ENCODE data around the gene CCDC85C.

CCDC85C gene

DNA sequence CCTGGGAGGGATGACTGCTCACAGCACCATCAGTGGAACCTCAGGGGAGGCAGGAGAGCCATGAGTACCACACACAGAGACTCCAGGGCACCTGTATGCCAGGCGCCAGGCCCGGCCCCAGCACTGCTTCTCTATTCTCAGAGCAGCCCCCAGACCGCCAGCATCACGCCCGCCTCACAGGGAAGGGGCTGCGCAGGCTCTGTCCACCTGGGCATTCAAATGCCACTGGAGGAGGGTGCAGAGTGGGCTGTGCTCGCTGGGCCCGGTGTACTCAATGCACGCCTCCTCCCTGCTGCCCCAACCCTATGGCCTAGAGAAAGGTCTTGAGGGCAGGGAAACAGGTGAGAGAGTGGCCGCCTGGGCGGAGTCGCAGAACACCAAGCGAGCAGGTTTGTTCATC is 43.6 kb downstream of the CCDC85C start:
- no peak for DNase-seq (ENCODE audit: low read depth, low spot score)
- TF ChIP-seq EZH2 (IDR thresholded peaks at IDR 0.05) (no peak), FOXP2 (optimal IDR thresholded peaks at IDR 0.05; ENCODE audit: control extremely low read depth, extremely low read length, insufficient read depth) (no peak), POLR2AphosphoS5 (IDR thresholded peaks at IDR 0.05; ENCODE audit: borderline replicate concordance, low read depth, low read length) (no peak)
- Histone ChIP-seq H3K9me3 (ENCODE audit: low read depth, low read length) (no peaks in the 10 kb centered on the region), H3K36me3 (ENCODE audit: insufficient read depth, low read length) (no peaks in the 10 kb centered on the region), H3K27ac (no peak overlapping the region), H3K9ac (ENCODE audit: insufficient read length) (no peak overlapping the region), H3K4me3 (no peak overlapping the region)

DNA sequence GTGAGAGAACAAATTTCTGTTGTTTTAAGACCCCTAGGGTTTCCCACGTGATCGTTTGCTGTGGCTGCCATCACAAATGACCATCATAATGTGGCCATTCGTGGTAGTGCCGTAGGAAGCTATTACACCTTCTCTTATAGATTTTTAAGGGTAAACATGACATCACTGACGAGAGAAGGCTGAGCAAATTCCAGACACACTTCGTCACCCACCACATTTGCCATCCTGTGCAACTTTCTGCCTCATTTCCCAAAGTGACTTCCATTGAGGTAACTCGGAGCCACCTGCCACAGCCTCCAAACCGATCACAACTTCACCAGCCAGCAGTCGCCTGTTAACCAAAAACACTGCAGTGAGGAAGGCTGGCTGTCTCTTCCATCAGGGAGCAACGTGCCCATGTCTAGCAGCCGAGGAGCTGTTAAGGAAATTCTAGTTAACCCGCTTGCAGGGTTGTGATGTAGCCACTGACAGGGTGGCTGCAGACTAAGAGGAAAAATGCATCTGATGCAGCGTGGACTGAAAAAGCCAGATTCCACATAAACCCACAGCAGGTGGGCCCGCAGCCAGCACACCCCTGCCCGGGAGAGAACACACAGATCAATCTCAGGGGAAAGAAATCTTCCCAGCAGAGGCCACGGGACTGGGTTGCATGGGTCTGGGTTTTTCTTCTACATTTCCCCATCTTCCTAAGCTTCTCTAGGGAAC is 44.6 kb downstream of the CCDC85C start:
- no peak overlapping the region for H3K9ac ChIP-seq (ENCODE audit: insufficient read length)
- TF ChIP-seq EZH2 (IDR thresholded peaks at IDR 0.05) (no peak), POLR2AphosphoS5 (IDR thresholded peaks at IDR 0.05; ENCODE audit: borderline replicate concordance, low read depth, low read length) (no peak), FOXP2 (optimal IDR thresholded peaks at IDR 0.05; ENCODE audit: control extremely low read depth, extremely low read length, insufficient read depth) (no peak)
- H3K4me3 ChIP-seq, result no peak overlapping the region
- no peak for DNase-seq (ENCODE audit: low read depth, low spot score)
- H3K27ac ChIP-seq, result no peak overlapping the region
- no peaks in the 10 kb centered on the region for H3K36me3 ChIP-seq (ENCODE audit: insufficient read depth, low read length)
- no peaks in the 10 kb centered on the region for H3K9me3 ChIP-seq (ENCODE audit: low read depth, low read length)

DNA sequence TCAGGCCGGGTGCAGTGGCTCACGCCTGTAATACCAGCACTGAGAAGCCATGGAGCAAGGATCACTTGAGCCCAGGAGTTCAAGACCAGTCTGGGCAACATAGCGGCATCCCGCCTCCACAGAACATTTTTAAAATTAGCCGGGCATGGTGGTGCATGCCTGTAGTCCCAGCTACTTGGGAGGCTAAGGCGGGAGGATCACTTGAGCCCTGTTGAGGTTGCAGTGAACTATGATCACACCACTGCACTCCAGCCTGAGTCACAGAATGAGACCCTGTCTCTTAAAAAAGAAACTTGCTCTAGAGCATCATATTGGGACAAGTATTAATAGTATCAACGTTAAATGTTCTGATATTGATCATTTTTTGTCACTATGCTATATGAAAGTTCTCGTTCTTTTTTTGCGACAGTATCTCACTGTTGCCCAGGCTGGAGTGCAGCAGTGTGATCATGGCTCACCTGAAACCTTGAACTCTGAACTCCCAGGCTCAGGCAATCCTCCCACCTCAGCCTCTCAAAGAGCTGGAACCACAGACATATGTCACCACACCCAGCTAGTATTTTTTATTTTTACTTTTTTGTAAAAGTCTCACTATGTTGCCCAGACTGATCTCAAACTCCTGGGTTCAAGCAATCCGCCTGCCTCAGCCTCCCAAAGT is 47.7 kb downstream of the CCDC85C start:
- H3K27ac ChIP-seq, result no peak overlapping the region
- DNase-seq (ENCODE audit: low read depth, low spot score), result no peak

DNA sequence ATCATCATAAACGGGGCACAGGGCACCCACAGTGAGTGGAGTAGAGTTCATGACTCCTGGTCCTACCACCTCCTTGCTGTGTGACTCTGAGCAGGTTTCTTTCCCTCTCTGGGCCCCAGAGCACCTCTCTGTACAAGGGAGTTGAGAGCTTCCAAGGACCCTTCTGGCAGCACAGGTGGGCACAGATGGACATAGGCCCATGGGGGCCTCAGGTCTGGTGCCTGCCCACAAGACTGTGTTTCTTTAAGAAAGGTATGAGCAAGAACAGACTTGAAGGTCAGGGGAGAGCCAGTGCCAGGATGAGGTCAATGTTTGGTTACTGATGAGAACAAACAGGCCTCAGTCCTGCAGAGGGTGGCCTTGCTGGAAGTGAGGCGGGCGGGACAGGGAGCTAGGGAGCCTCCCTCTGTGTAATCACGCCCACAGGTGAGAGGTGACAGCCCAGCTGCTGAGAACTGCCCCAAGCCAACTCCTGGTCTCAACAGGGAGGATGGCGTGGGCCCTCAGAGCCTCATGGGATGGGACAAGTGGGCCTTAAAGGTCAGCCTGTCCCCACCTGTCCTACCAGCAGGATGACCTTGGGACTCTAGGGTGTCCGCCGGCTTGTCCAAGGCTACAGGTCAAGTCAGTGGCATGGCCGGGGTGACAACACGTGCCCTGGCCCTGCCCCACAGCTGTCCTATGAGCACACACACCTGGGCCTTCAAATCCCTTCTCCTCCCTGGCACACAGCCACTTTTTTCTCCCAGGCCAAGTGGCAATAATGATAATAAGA is 49.1 kb downstream of the CCDC85C start:
- no peaks in the 10 kb centered on the region for H3K36me3 ChIP-seq (ENCODE audit: insufficient read depth, low read length)
- TF ChIP-seq FOXP2 (optimal IDR thresholded peaks at IDR 0.05; ENCODE audit: control extremely low read depth, extremely low read length, insufficient read depth), result no peak
- no peak for TF ChIP-seq POLR2AphosphoS5 (IDR thresholded peaks at IDR 0.05; ENCODE audit: borderline replicate concordance, low read depth, low read length)
- TF ChIP-seq EZH2 (IDR thresholded peaks at IDR 0.05), result no peak
- H3K4me3 ChIP-seq, result no peak overlapping the region
- H3K9me3 ChIP-seq (ENCODE audit: low read depth, low read length), result no peaks in the 10 kb centered on the region
- H3K27ac ChIP-seq, result no peak overlapping the region
- no peak for DNase-seq (ENCODE audit: low read depth, low spot score)
- H3K9ac ChIP-seq (ENCODE audit: insufficient read length), result no peak overlapping the region

More for the DNA sequence above, 47.7 kb downstream of the CCDC85C start:
- H3K4me3 ChIP-seq, result no peak overlapping the region
- no peaks in the 10 kb centered on the region for H3K9me3 ChIP-seq (ENCODE audit: low read depth, low read length)
- H3K36me3 ChIP-seq (ENCODE audit: insufficient read depth, low read length), result no peaks in the 10 kb centered on the region
- TF ChIP-seq POLR2AphosphoS5 (IDR thresholded peaks at IDR 0.05; ENCODE audit: borderline replicate concordance, low read depth, low read length), result no peak
- TF ChIP-seq EZH2 (IDR thresholded peaks at IDR 0.05), result no peak
- TF ChIP-seq FOXP2 (optimal IDR thresholded peaks at IDR 0.05; ENCODE audit: control extremely low read depth, extremely low read length, insufficient read depth), result no peak
- H3K9ac ChIP-seq (ENCODE audit: insufficient read length), result no peak overlapping the region

DNA sequence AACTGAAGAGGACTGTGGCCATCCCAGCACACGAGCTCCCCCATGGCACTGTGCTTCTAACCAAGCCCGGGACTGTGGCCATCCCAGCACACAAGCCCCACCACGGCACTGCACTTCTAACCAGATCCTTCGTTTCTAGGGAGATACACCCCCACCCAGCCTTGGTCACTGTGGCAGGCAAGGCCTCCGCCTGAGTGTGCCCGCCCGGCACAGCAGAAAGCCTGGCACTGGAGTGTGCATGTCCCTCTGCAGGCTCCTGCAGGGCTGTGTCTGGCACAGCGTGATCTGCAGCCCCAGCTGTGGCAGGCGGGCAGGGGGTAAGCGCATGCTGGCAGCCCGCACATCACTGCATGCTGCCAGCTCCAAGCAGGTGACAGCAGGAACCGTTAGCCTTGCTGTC is 49.8 kb downstream of the CCDC85C start:
- no peak for DNase-seq (ENCODE audit: low read depth, low spot score)
- Histone ChIP-seq H3K9me3 (ENCODE audit: low read depth, low read length) (no peaks in the 10 kb centered on the region), H3K4me3 (no peak overlapping the region), H3K36me3 (ENCODE audit: insufficient read depth, low read length) (no peaks in the 10 kb centered on the region), H3K9ac (ENCODE audit: insufficient read length) (no peak overlapping the region), H3K27ac (no peak overlapping the region)
- no peak for TF ChIP-seq POLR2AphosphoS5 (IDR thresholded peaks at IDR 0.05; ENCODE audit: borderline replicate concordance, low read depth, low read length)
- TF ChIP-seq EZH2 (IDR thresholded peaks at IDR 0.05), result no peak
- TF ChIP-seq FOXP2 (optimal IDR thresholded peaks at IDR 0.05; ENCODE audit: control extremely low read depth, extremely low read length, insufficient read depth), result no peak

DNA sequence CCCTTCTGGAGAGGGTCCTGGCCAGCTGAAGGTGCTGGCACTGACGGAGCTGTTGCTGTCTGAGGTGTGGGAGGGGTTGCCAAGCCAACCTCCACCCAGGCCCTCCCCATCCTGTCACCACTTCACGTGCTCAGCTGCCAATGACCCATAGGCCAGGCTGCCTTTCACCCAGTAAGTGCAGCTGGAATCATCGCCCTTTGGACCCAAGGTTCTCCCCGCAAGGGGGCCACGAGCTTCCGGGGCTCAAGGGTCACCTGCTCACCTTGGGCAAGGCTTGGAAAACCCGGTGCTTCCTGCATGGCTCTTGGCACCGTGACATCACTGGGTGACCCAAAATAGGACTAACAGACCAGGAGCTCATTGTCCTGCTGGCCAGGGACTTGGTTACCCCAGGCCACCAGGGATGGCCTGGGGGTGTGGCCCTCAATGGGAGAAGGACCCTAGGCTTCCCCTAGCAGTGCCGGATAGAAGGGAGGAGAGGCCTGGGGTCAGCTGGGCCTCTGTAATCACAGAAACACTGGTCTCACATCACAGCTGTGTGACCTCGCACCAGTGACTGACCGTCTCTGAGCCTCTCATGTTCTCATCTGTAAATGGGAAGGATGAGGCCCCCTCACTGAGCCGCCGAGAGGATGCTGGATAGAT is 51.3 kb downstream of the CCDC85C start:
- TF ChIP-seq EZH2 (IDR thresholded peaks at IDR 0.05) (no peak), POLR2AphosphoS5 (IDR thresholded peaks at IDR 0.05; ENCODE audit: borderline replicate concordance, low read depth, low read length) (no peak), FOXP2 (optimal IDR thresholded peaks at IDR 0.05; ENCODE audit: control extremely low read depth, extremely low read length, insufficient read depth) (no peak)
- Histone ChIP-seq H3K27ac (no peak overlapping the region), H3K9me3 (ENCODE audit: low read depth, low read length) (no peaks in the 10 kb centered on the region), H3K9ac (ENCODE audit: insufficient read length) (no peak overlapping the region), H3K4me3 (no peak overlapping the region), H3K36me3 (ENCODE audit: insufficient read depth, low read length) (no peaks in the 10 kb centered on the region)
- no peak for DNase-seq (ENCODE audit: low read depth, low spot score)

DNA sequence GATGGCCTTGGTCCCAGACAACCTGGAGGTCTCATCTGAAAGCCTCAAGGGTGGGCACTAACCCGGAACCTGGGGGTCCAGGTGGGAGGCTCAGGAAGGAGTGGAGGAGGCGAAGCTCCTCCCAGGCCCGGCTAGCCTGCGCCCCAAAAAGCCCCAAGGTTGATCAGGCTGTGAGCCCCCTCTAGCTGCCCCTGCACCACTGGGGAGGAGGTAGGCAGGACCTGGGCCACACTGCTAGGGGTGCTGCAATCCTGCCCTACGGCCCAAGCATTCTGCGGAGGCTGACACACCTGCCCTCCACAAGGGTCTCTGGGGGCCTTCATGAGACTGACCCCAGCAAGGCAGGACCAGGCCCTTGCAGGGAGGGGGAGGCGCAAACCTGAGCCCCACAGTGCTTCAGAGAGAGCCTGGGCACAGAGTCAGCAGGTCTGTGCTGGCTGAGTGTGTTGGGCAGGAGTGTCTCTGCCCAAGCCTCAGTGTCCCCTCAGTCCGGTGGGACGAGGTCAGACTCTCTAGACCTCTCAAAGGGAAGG is 51.9 kb downstream of the CCDC85C start:
- Histone ChIP-seq H3K36me3 (ENCODE audit: insufficient read depth, low read length) (no peaks in the 10 kb centered on the region), H3K9ac (ENCODE audit: insufficient read length) (no peak overlapping the region), H3K9me3 (ENCODE audit: low read depth, low read length) (no peaks in the 10 kb centered on the region), H3K4me3 (no peak overlapping the region), H3K27ac (no peak overlapping the region)
- TF ChIP-seq EZH2 (IDR thresholded peaks at IDR 0.05) (no peak), FOXP2 (optimal IDR thresholded peaks at IDR 0.05; ENCODE audit: control extremely low read depth, extremely low read length, insufficient read depth) (no peak), POLR2AphosphoS5 (IDR thresholded peaks at IDR 0.05; ENCODE audit: borderline replicate concordance, low read depth, low read length) (no peak)
- DNase-seq (ENCODE audit: low read depth, low spot score), result no peak

All from SK-N-MC (cell line).